Progenitor cell of endocrine pancreas (in vitro differentiated cells): ENCODE measurements around the gene KLHL22. TPM values are rescaled to one million over a fixed set of nuclear protein-coding genes. Genes with fewer than 3 reads are reported as not detected.

Source experiments
- DNase-seq: peaks from one replicate; pipeline ENCODE4 v3.0.0; 2021; ENCODE audit warnings: low spot score; ENCODE audit not compliant: unreplicated experiment
- H3K27ac Mint-ChIP-seq: 2 replicates; pipeline ENCODE4 v1.8.0; 2021; ENCODE audit warnings: mild to moderate bottlenecking, moderate library complexity, mixed read lengths
- H3K27me3 Mint-ChIP-seq: 2 replicates; pipeline ENCODE4 v1.8.0; 2021; ENCODE audit warnings: mixed read lengths
- H3K36me3 Mint-ChIP-seq: 2 replicates; pipeline ENCODE4 v1.8.0; 2022; ENCODE audit warnings: mixed read lengths; ENCODE audit not compliant: insufficient read depth
- H3K4me1 Mint-ChIP-seq: 2 replicates; pipeline ENCODE4 v1.8.0; 2021; ENCODE audit warnings: low read depth, mixed read lengths
- H3K4me3 Mint-ChIP-seq: 2 replicates; pipeline ENCODE4 v1.8.0; 2021; ENCODE audit warnings: low read depth, mild to moderate bottlenecking, moderate library complexity, mixed read lengths
- H3K9me3 Mint-ChIP-seq: 2 replicates; pipeline ENCODE4 v1.8.0; 2021; ENCODE audit warnings: low read depth, mixed read lengths
- CTCF ChIP-seq: fragments of 200-600 bp; sonication (generic); IDR thresholded peaks from one replicate; pipeline ENCODE4 v1.5.0; 2021; ENCODE audit warnings: antibody characterized with exemption, mild to moderate bottlenecking; ENCODE audit not compliant: unreplicated experiment
- total RNA-seq: library from RNA; stranded (reverse); gene quantifications from 2 replicates; pipeline ENCODE4 v1.2.1, GENCODE V29; 2021

KLHL22 gene
- total RNA-seq, 1 donor from 2014 or later: 47.3 TPM

DNA sequence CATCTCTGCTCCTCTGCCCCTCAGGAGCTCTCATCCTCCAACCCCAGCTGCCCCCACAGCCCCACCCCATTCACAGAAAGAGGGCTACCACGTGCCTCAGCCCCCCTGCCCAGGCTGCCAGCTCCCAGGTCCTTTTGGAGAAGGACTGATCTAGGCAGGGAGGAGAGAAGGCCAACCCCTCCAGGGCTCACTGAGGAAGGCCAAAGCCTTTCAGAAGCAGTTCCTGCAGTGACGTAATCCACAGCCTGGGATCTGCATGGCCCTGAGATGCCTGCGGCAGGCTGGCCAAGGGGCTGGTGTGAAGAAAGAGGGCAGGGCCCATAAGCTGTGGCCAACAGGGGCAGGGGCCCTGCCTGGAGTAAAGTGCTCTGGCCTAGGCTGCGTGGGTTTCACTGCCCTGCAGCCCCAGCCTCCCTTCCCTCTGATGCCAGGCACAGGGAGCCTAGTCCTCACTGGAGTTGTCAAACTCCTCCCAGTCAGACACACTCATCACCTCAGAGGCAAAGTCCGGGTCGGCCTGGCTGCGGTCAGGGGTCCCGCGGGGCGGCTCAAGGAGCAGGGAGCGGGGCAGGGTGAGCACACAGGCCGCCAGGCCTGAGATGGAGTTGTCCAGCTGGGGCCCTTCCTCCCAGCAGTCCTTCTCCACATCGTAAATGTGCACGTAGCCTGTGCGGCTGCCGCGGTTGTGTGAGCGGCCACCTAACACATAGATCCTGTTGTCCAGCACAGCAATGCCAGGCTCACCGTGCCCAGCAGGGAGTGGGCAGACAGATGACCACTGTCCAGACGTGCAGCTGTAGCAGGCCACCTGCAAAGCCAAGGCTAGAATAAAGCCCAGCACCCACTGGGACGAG, 53.7 kb downstream of the KLHL22 start:
- peaks cover 17% of the 10 kb centered on the region for H3K36me3 Mint-ChIP-seq
- no peak for TF ChIP-seq CTCF
- H3K4me1 Mint-ChIP-seq: peaks cover 7% of the 10 kb centered on the region
- no peak for DNase-seq
- no peak overlapping the region for H3K27ac Mint-ChIP-seq
- no peaks in the 10 kb centered on the region for H3K9me3 Mint-ChIP-seq
- H3K4me3 Mint-ChIP-seq: no peak overlapping the region
- peaks cover 12% of the 10 kb centered on the region for H3K27me3 Mint-ChIP-seq

GRCh38 chr22:20440637-20441591, 54.7 kb downstream of the KLHL22 start:
- DNase-seq: no peak
- Mint-ChIP-seq H3K36me3 (peaks cover 16% of the 10 kb centered on the region), H3K4me1 (peaks cover 9% of the 10 kb centered on the region), H3K27ac (no peak overlapping the region), H3K27me3 (peaks cover 14% of the 10 kb centered on the region), H3K9me3 (no peaks in the 10 kb centered on the region), H3K4me3 (no peak overlapping the region)
- no peak for TF ChIP-seq CTCF

DNA sequence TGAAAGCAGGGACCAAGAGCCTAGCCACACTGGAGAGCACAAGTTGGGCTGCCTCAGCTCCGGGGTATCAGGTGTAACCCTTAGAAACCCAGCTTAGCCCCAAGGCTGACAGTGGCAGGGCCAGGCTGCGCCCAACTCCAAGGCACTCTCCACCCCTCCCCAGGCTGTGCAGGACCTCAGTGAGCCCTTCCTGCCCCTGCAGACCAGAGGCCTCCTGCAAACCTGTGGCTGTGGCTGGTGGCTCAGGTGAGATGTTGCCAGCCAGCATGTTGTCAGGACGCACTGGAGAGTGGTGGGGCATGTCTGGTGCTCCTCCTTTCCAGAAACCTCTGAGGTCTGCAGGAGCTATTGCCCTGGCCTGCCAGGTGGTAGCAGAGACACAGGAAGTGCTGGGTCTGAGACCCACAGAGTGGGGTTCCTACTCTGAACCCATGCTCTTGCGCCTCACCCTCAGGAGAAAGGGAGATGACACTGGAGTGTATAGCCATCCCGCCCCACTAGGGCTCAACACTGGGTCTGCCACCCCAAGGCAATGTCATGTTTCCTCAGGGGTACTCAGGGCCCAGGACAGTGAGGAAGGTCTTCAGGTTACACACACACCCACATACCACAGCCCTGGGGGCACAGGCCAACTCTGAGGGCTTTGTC, 55.5 kb downstream of the KLHL22 start:
- Mint-ChIP-seq H3K27ac (no peak overlapping the region), H3K9me3 (no peaks in the 10 kb centered on the region), H3K27me3 (peaks cover 23% of the 10 kb centered on the region), H3K4me3 (no peak overlapping the region), H3K36me3 (peaks cover 16% of the 10 kb centered on the region), H3K4me1 (peaks cover 9% of the 10 kb centered on the region)
- no peak for DNase-seq
- TF ChIP-seq CTCF: no peak

- Mint-ChIP-seq H3K4me3 (no peak overlapping the region), H3K36me3 (peaks cover 15% of the 10 kb centered on the region), H3K27me3 (peaks cover 28% of the 10 kb centered on the region), H3K9me3 (no peaks in the 10 kb centered on the region), H3K4me1 (peaks cover 9% of the 10 kb centered on the region), H3K27ac (no peak overlapping the region)
- no peak for TF ChIP-seq CTCF
- DNase-seq: no peak
Observed at GRCh38 chr22:20439556-20439927, 56.1 kb downstream of the KLHL22 start.
